Left lobe of liver (tissue), 2 donors: Measurements from ENCODE around the gene MCF2L. TPM values are rescaled to one million over a fixed set of nuclear protein-coding genes. Genes with fewer than 3 reads are reported as not detected.
"Not testable (repeated sequence)": the region's sequence is repeated elsewhere in the genome, so short reads cannot be mapped to it uniquely, and the experiment has no call there.

Experiments used
- ATAC-seq: fragments of 200-7000 bp; cut with Tn5 transposase; one replicate; pipeline ENCODE4 v1.9.1; 2020; ENCODE audit warnings: mild to moderate bottlenecking, moderate library complexity
- DNase-seq: peaks from one replicate; pipeline ENCODE4 v3.0.0-alpha.2; 2020; ENCODE audit warnings: low spot score
- total RNA-seq: library from RNA; stranded (reverse); gene quantifications from one replicate; pipeline ENCODE4 v1.2.1, GENCODE V29; 2021
- donor health status: DM: no; HTN: no; CAD: no; lungs with moderate emphysema.
- donor health status: DM: no; HTN: yes; CAD: no.

Gene MCF2L
- total RNA-seq, 1 donor from 2014 or later = 14.9 TPM

DNA sequence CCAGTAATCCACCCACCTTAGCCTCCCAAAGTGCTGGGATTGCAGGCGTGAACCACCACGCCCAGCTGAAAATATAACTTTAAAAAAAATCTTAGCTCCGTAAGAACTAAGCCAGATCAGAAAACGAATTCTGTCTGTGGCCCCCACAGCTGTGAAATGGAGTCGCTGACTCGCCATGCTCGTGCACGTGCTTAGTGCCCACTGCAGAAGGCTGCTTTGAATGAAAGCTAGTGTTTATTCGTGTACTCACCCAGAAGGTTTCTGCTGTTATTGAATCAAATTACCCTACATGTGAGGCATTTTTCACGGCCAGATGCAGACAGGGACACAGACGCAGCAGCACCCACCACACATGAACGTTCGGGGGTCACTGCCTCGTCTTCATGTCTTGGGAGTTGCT lies 74.9 kb downstream of the MCF2L start:
- ATAC-seq = no peak
- no peak for DNase-seq

DNA sequence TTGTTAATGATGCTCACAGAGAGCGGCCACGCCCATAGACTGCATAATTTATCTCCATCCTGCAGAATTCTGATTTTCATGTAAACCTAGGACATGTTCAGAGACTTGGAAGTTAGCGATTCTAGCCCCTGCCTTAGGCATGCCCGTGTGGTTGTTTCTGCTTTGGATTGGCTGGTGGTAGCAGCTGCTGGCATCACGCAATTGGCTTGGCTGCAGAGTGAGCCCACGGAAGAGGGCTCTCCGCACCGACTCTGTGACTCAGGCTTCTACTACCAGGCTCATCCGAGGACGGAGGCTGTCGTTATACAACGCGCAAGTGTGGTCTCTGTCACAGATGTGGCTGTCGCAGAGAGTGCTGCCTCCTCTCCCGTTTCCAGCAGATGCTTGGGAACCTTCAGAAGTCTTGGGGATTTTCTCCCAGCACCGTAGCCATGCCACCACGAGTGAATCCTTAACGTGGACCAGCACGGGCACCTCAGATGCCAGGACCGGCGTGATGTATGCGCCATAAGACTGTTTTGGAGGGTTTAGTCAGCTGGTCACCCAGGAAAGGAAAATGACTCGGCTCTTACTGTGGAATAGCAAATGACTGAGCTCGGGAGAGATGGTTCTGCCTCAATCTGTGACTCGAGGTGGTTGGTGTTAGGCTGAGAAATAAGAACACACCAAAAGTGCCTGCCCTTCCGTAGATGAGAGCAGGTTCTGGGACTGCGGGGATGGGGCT lies 75.5 kb downstream of the MCF2L start:
- DNase-seq = no peak

DNA sequence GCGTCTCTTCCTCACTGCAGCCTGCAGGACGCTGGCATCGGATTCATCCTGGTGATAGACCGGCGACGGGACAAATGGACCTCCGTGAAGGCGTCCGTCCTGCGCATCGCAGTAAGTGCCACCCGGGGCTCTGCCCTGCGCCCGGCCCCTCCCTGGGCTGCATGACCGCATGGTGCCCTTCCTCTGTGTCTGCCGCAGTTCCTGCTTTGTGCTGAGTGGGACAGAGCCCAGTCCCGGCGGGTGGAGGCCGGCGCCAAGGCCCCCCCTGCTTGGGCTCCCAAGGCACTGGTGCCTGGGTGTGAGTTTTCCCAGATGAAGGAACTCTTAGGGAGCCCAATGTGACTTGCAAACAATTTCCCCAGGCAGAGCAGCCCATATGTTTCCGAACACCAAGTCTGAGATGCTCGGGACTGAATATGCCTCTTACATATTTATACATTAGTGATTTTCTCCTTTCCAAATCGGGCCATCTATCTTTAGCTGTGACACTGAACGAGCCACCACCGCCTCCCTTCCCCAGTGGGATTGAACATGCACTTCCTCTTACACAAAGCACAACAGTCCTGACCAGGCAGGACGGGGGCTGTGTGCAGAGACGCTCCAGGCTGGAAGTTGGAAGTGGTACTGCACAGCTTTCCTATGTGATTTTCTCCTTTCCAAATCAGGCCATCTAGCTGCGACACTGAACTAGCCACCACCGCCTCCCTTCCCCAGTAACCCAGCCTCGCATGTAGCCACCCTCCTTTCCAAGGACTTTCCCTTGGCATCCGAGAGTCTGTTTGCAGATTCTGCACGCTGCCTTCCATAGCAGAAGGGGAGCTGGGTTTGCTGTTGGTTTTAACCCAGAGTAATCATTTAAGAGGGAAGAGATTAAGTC lies 76.5 kb downstream of the MCF2L start:
- no peak for DNase-seq
- ATAC-seq = peak; percentile 49

More for the DNA sequence above, 75.5 kb downstream of the MCF2L start:
- ATAC-seq = no peak

- DNase-seq (no peak), ATAC-seq (no peak)
These were observed 77.3 kb downstream of the MCF2L start for GRCh38 chr13:113046128-113046882.

DNA sequence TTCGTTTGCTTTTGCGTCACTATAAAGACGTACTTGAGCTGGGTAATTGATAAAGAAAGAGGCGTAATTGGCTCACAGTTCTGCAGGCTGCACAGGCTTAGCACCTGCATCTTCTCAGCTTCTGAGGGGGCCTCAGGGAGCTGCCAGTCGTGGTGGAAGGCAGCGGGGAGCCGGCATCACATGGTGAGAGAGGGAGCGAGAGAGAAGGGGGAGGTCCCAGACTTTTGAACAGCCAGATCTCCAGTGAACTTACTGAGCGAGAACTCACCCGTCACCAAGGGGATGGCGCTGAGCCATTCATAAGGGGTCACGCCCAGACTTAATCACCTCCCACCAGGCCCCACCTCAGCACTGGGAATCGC lies 77.8 kb downstream of the MCF2L start:
- DNase-seq = no peak
- no peak for ATAC-seq

GRCh38 chr13:113047587-113047986 lies 78.6 kb downstream of the MCF2L start:
- ATAC-seq (no peak), DNase-seq (no peak)

GRCh38 chr13:113048766-113049165 lies 79.8 kb downstream of the MCF2L start:
- no peak for ATAC-seq
- no peak for DNase-seq

- ATAC-seq (no peak), DNase-seq (no peak)
These were observed 80.5 kb downstream of the MCF2L start for GRCh38 chr13:113049521-113049941.

DNA sequence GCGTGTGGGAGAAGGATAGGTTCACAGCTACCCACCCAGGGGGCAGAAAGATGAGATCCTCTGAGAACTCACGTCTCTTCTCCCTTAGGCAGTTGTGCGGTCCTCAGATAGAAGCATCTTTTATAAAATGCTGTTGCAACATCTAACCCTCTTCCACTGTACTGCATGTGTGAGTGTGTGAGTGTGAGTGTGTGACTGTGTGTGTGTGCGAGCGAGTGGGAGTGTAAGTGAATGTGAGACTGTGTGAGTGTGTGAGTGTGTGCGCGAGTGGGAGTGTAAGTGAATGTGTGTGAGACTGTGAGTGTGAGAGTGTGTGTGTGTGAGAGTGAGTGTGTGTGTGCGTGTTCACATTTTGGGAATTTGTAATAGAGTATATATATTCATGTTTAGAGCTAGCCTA lies 81.0 kb downstream of the MCF2L start:
- DNase-seq = no peak
- ATAC-seq = no peak

DNA sequence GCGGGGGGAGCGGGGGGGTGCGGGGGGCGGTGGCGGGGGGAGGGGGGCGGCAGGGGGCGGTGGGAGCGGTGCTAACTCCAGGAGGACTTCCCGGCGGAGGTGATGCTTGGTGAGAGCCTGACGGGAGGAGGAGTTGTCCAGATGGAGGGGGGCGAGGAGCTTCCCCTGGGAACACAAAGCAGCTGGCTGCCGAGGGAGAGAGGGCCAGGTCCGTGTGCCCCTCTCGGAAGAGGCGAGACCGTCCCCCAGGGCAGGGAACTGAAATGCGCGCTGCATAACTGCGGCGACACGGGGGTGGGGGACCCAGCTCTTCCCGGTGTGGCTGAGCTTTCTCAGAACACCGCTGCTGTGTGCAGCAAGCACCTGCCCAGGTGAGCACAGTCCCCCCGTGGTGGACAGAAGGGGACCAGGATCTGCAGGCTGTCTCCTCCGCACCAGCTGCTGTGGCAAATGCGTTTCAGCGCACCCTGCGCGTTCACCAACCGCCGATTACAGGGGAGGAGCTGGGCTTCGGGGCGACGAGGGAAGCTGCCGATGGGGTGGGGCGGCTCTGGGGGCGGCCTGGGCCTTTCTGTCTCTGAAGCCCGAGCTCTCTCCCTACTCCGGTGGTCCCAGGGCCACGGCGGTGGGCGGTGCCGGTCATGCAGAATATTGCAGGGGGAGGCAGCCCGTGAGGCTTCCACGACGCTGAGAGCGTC lies 81.9 kb downstream of the MCF2L start:
- ATAC-seq (no peak), DNase-seq (no peak)

- ATAC-seq (no peak), DNase-seq (no peak)
These were observed 82.6 kb downstream of the MCF2L start for GRCh38 chr13:113051641-113052040.

DNA sequence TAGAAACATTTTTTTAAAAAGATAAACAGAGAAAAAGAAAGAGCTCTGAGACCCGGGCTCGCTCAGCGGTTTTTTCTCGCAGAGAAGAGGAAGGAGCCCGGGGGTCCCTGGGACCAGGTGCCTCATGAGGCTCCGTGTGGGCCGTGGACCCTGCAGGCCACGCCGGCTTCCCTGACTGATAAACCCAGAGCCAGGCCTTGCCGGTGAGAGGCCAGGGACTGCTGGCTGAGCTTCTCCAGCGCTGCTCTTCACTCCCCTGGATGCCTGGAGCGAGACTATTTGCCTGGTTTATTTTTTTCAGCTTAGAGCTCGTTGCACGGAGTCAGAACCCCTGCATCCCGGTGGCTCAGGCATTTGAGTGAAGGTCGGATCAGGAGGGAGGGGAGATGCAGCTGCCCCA lies 83.2 kb downstream of the MCF2L start:
- DNase-seq (no peak), ATAC-seq (no peak)

- DNase-seq (no peak), ATAC-seq (no peak)
These were observed 84.0 kb downstream of the MCF2L start for GRCh38 chr13:113052971-113053370.

- ATAC-seq = no peak
- no peak for DNase-seq
These were observed 84.4 kb downstream of the MCF2L start for GRCh38 chr13:113053376-113053775.

DNA sequence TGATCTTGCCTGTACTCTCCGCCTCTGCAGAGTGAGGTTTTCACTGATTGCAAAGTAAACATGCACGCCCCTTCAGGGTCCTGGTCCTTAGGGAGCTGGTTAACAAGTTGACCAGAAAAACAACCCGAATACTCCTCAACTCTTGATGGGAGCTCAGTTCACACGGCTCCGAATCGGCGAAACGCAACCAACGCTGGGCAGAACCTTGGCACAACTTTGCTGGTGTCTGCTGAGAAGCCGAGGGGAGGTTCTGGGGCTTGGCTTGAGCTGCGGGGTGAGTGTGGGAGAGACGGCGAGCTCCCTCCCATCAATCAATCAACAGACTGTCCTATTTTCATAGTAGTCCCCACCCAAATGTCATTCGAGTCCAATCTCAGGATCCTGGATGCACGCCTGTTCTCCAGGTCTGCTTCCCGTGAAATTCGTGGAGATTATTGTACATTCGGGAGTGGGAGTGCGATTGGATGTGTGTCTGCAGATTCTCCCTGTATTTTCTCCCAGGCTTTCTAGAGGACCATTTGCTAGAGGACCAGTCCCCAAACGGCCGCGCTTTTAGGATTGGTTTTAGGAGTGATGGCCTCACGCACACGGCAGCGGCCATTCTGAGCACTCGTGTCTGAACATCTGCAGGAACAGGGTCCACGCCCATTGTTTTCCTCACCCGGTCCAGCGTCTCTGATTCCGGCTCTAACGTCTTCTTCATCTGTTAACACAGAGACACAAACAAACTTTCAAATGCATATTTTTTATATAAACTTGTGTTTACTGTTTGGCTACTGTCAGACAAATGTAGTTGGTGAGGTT lies 85.0 kb downstream of the MCF2L start:
- no peak for ATAC-seq
- DNase-seq = no peak

GRCh38 chr13:113057084-113057483 lies 88.1 kb downstream of the MCF2L start:
- DNase-seq = no peak
- no peak for ATAC-seq

DNA sequence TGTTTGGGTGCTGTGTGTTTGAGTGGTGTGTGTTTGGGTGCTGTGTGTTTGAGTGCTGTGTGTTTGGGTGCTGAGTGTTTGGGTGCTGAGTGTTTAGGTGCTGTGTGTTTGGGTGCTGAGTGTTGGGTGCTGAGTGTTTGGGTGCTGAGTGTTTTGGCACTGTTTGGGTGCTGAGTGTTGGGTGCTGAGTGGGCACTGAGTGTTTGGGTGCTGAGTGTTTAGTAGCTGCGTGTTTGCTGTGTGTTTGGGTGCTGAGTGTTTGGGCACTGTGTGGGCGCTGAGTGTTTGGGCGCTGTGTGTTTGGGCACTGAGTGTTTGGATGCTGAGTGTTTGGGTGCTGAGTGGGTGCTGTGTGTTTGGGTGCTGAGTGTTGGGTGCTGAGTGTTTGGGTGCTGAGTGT lies 88.5 kb downstream of the MCF2L start:
- not testable (repeated sequence) for ATAC-seq, DNase-seq

DNA sequence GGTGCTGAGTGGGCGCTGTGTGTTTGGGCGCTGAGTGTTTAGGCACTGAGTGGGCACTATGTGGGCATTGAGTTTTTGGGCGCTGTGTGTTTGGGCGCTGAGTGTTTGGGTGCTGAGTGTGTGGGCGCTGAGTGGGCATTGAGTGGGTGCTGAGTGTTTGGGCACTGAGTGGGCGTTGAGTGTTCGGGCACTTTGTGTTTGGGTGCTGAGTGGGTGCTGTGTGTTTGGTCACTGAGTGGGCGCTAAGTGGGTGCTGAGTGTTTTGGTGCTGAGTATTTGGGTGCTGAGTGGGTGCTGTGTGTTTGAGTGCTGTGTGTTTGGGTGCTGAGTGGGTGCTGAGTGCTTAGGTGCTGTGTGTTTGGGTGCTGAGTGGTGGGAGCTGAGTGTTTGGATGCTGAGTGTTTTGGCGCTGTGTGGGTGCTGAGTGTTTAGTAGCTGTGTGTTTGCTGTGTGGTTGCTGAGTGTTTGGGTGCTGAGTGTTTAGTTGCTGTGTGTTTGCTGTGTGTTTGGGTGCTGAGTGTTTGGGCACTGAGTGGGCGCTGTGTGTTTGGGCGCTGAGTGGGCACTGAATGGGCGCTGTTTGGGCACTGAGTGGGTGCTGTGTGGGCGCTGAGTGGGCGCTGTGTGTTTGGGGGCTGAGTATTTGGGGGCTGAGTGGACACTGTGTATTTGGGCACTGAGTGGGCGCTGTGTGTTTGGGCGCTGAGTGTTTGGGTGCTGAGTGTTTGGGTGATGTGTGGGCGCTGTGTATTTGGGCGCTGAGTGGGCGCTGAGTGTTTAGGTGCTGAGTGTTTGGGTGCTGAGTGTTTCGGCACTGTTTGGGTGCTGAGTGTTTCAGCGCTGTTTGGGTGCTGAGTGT lies 89.3 kb downstream of the MCF2L start:
- no peak for ATAC-seq
- no peak for DNase-seq
